NCI-H2227 treated with DMSO at 0.1 percent for 48 hours (cell line): ENCODE results near the gene COX4I2.
"Not testable (repeated sequence)": the region's sequence is repeated elsewhere in the genome, so short reads cannot be mapped to it uniquely, and the experiment has no call there.

Experiments used
- DNase-seq: peaks from one replicate; lab custom pipeline; 2025; lab: John Stamatoyannopoulos, UW

COX4I2 gene

DNA sequence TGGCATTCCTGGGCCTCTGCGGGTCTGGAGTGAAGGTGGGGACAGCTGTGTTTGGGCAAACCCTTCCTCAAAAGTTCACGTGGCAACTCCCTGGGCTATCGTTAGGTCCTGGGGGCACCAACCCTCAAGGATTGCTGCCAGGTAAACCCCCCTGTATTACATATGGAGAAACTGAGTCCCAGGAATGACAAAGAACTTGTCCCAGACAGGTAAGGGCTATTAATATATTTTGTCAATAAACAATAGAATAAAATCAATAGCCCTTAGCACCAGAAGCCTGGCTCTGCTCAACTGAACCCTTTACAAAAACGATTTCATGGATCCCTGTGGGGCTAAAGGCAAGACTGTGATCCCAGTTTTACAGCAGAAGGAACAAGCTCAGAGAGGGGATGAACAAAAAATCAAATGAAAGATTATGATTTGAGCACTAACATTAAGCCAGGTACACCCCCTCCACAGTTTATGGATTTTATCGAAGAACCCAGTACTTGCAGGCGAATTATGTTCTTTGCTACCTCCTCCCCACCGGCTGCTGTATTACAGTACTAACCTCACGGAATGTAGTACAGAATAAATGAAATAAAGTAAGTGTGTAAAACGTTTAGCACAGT lies 30.0 kb upstream of the COX4I2 start:
- DNase-seq: peak; percentile 68

DNA sequence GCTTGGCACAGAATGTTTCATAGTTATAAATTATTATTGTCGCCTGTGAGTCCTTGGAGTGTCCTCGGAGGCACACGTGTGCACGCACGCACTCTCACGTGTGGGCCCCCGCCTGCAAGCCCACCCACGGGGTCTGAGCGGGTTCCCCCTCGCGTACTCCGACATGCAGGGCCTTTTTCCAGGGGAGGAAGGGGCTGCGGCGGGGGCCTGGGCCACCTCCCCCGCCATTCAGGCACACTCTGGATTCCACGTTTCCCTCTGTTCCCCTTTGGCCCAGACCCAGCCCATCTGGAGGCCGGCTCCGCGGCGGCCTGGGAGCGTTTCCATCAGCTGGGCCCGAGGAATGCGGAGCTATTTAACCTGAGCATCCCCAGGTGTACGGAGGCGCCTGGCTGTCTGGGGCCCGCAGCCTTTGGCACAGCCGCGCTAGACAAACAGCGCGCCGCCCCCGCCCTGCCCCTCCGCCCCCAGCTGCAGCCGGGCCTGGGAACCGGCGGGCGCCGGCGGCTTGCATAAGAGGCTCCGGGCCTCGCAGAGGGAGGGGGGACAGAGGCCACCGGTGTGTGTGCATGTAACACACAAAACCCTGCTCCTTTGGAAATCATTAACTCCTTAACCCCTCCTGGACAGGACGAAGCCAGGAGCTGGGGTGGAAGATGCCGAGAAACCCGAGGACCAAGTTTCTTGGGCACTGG lies 29.3 kb upstream of the COX4I2 start:
- peak; percentile 91 for DNase-seq

- DNase-seq: not testable (repeated sequence)
These were observed 25.5 kb upstream of the COX4I2 start for GRCh38 chr20:31612271-31612640.

DNA sequence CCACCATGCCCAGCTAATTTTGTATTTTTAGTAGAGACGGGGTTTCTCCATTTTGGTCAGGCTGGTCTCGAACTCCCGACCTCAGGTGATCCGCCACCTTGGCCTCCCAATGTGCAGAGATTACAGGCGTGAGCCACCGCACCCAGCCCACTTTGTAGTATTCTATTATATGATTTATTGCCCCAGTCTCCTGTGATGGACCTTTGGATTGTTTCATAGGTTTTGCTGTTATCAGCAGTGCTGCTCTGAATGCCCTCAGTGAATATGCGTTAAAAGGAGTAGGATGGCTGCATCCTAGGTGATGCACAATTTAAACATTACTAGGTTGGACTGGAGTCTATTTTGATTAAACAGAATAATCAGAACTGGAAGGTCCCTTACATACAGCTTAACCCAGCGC lies 22.3 kb upstream of the COX4I2 start:
- DNase-seq: no peak

GRCh38 chr20:31617432-31618104 lies 20.1 kb upstream of the COX4I2 start:
- no peak for DNase-seq

DNA sequence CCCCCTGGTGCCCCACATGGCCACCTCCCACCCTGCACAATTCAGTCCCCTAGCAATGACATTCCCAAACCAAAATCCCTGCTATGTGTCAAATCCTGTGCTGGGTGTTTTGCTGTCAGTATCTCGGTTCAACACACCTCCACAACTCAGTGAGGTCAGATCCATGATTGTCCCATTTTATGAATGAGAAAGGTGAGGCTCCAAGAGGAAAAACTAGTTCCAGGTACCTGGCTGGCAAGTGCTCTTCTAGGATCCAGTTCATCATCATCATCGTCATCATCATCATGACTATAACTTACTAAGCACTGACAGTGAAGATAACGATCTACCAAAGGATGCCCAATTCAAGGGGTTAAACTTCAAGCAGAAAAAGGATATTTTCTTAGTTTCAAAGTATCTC lies 17.5 kb upstream of the COX4I2 start:
- DNase-seq: no peak

DNA sequence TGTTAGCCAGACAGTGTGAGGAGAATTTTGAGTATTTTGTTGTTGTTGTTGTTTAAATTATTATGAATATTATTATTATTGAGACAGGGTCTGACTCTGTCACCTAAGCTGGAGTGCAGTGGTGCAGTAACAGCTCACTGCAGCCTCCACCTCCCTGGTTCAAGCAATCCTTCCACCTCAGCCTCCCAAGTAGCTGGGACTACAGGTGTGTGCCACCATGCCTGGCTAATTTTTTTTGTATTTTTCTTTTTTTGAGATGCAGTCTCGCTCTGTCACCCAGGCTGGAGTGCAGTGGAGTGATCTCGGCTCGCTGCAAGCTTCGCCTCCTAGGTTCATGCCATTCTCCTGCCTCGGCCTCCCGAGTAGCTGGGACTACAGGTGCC lies 14.6 kb upstream of the COX4I2 start:
- DNase-seq: not testable (repeated sequence)

DNA sequence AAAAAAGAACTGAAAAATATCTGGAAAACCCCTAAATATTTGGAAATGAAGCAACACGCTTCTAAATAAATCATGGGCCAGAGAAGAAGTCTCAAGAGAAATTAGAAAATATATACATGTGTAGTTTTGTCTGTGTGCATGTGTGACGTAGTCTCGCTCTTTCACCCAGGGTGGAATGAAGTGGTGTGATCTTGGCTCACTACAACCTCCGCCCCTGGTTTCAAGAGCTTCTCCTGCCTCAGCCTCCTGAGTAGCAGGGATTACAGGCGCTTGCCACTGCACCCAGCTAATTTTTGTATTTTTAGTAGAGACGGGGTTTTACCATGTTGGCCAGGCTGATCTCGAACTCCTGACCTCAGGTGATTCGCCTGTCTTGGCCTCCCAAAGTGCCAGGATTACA lies 11.2 kb upstream of the COX4I2 start:
- DNase-seq: not testable (repeated sequence)

DNA sequence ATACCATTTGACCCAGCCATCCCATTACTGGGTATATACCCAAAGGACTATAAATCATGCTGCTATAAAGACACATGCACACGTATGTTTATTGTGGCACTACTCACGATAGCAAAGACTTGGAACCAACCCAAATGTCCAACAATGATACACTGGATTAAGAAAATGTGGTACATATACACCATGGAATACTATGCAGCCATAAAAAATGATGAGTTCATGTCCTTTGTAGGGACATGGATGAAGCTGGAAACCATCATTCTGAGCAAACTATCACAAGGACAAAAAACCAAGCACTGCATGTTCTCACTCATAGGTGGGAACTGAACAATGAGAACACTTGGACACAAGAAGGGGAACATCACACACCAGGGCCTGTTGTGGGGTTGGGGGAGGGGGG lies 9.7 kb upstream of the COX4I2 start:
- DNase-seq: not testable (repeated sequence)

- DNase-seq: no peak
These were observed 7.4 kb upstream of the COX4I2 start for GRCh38 chr20:31630187-31630790.

- no peak for DNase-seq
These were observed 5.0 kb upstream of the COX4I2 start for GRCh38 chr20:31632548-31633338.

DNA sequence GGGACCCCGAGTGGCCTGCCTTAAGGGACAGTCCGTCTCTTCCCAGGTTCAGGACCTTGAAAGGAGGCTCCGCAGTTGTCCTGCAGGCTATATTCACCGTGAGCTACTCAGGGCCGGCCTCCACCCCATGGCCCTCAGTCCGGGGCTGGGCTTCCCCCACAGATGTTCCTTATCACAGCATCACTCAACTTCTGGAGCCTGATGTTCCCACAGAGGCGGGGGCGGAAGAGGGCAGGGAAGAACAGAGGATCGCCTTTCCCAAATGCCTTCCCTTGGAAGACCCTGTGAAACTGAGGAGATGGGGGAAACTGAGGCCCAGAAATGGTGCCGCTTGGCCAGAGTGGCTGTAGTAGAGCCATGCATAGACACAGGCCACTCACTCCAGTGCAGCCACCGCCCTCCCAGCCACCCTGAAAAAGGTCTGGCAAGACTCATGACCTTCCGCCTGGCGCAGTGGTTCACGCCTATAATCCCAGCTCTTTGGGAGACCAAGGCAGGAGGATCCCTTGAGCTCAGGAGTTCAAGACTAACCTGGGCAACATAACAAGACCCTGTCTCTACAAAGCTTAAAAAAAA lies 4.3 kb upstream of the COX4I2 start:
- DNase-seq: no peak

DNA sequence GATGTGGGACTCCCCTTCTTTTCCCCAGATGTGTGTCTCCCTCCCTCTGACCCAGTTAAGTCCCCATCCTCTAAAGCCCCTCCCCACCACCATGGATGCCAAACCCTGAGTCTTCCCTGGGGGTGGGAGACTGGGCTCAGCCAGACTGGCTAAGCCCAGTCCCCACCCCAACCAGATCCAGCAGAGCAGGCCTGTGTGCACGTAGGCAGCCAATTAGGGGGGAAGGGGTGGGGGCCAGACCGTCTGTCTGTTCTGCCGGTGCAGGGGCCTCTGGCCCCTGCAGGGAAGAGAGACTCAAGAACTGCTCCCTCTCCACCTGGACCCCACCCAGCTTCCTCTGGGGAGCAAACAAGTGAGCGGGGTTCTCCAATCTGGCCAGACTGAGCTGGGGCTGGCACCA lies 605 bp downstream of the COX4I2 start:
- DNase-seq: peak; percentile 11

DNA sequence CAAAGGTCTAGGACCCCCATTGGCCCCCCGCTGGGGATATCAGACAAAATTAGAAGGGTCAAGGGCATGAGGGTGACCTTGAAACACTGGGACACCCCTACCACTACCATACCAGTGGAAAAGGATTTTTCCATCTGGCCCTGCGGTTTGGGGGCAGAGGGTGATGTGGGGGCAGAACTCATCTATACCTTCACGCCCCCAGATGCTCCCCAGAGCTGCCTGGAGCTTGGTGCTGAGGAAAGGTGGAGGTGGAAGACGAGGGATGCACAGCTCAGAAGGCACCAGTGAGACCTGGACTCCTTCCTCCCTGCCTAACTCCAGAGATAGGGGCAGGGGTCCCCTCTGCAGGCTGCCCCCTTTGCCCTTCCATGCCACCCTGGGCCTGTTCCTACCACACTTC lies 1.1 kb downstream of the COX4I2 start:
- no peak for DNase-seq

GRCh38 chr20:31640259-31640658 lies 2.5 kb downstream of the COX4I2 start:
- no peak for DNase-seq

DNA sequence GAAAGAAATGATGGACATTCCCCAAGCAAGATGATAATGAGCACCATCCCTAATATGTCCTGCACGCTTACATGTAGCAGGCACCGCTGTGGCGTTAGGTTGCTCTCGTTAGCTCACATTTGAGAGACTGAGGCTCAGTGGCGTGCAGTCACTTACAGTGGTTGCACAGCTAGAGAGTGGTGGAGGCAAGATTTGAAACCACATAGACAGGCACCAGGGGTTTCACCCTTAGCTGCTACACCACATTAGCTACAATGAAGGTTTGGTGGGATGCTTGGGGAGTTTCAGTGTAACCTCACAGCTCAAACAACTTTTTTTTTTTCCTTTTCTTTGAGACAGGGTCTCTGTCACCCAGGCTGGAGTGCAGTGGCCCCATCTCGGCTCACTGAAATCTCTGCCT lies 3.7 kb downstream of the COX4I2 start:
- no peak for DNase-seq

GRCh38 chr20:31642837-31643236 lies 5.1 kb downstream of the COX4I2 start:
- DNase-seq: no peak

DNA sequence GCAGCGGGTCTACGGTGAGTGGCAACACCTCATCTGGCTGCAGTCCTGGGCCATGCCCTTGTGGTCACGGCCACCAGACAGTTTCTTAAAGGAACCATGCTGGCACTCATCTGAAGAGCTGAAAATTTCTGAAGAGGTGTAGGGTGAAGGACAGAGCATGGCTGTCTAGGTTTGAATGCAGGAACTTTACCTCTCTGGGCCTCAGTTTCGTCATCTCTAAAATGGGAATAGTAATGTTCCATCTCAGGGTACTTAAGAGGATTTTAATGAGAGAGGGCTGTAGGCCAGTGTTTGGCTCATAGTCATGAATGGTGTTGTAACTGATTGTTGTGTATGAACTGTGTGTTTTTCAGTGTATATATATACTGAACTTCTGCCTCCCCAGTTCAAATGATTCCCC lies 5.8 kb downstream of the COX4I2 start:
- no peak for DNase-seq

DNA sequence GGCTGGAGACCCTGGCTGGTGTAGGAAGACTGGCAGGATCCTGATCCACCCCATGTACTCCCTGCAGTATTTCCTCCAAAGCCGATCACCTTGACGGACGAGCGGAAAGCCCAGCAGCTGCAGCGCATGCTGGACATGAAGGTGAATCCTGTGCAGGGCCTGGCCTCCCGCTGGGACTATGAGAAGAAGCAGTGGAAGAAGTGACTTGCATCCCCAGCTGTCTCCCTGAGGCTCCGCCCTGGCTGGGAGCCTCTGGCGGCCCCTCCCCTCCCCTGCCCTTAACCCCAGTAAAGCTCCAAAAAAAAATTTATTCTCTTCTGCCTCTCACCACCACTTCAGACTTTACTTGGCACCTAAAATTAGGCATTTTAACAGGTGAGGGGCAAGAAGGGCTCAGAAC lies 7.0 kb downstream of the COX4I2 start:
- DNase-seq: no peak

- DNase-seq: not testable (repeated sequence)
These were observed 10.4 kb downstream of the COX4I2 start for GRCh38 chr20:31648104-31648503.

GRCh38 chr20:31652917-31653396 lies 15.2 kb downstream of the COX4I2 start:
- no peak for DNase-seq

GRCh38 chr20:31653561-31653960 lies 15.8 kb downstream of the COX4I2 start:
- DNase-seq: no peak
